HG03064 (cell line): ENCODE results near the gene FGF23.

Experiments used
- ATAC-seq: cut with Tn5 transposase; IDR thresholded peaks from one replicate; pipeline ENCODE4 v1.9.1; 2021; ENCODE audit warnings: low read depth; ENCODE audit not compliant: unreplicated experiment

FGF23 gene

DNA sequence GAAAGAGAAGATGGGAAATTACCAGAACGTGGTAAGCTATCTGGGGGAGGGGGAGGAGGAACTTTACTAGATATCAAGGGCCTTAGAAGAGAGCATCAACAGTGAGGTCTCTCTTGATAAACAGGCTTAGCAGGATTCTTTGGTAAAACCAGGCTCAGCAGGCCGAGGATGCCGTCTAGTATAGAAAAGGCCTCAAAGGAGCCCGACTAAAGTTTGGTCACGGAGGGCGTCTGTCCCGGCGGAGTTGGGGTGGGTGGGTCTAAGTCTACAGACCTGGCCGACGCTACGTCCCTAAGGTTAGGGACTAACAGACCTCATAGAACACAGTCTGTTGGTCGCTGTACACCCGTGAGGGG lies 59.0 kb downstream of the FGF23 start:
- peak; percentile 35 for ATAC-seq
